K562 (cell line): Measurements from ENCODE around the gene TSTD1. TPM values are rescaled to one million over a fixed set of nuclear protein-coding genes. Genes with fewer than 3 reads are reported as not detected.
A peak's percentile ranks its signal among the peaks of the same experiment; 100 is the strongest.

Experiments
- ARNT ChIP-seq, 2 experiments: fragments of 450-650 bp; IDR thresholded peaks; 2 replicates each; pipeline ENCODE4 v1.6.1; 2016; ENCODE audit warnings: mild to moderate bottlenecking in 1 of 2
- BDP1 ChIP-seq: IDR thresholded peaks from 3 replicates; pipeline ENCODE4 v1.6.1; 2011; ENCODE audit not compliant: insufficient read length, insufficient read depth
- BMI1 ChIP-seq: fragments of 150-350 bp; IDR thresholded peaks from 2 replicates; pipeline ENCODE4 v1.6.1; 2014; ENCODE audit warnings: low read length
- C11orf30 ChIP-seq: fragments of 450-650 bp; IDR thresholded peaks from 2 replicates; pipeline ENCODE4 v1.6.1; 2016; ENCODE audit warnings: low read depth, mild to moderate bottlenecking
- CC2D1A ChIP-seq: fragments of 450-650 bp; IDR thresholded peaks from 2 replicates; pipeline ENCODE4 v1.6.1; 2017; ENCODE audit warnings: mild to moderate bottlenecking
- EHMT2 ChIP-seq: fragments of 450-650 bp; IDR thresholded peaks from 2 replicates; pipeline ENCODE4 v1.6.1; 2018; ENCODE audit warnings: antibody characterized with exemption
- HCFC1 ChIP-seq: IDR thresholded peaks from 2 replicates; pipeline ENCODE4 v1.6.1; 2012; ENCODE audit warnings: low read depth, low read length, improper control_type of control experiment
- HNRNPK ChIP-seq: fragments of 200-400 bp; formaldehyde crosslinking; IDR thresholded peaks from one replicate; pipeline ENCODE4 v1.6.1; 2018; ENCODE audit warnings: mild to moderate bottlenecking, low read depth, low read length; ENCODE audit not compliant: poor library complexity, severe bottlenecking
- HNRNPL ChIP-seq: fragments of 200-400 bp; formaldehyde crosslinking; IDR thresholded peaks from 2 replicates; pipeline ENCODE4 v1.6.1; 2017; ENCODE audit warnings: low read depth, mild to moderate bottlenecking, low read length
- ILF3 ChIP-seq: fragments of 450-650 bp; IDR thresholded peaks from 2 replicates; pipeline ENCODE4 v1.6.1; 2018; ENCODE audit warnings: antibody characterized with exemption, mild to moderate bottlenecking, moderate library complexity, borderline replicate concordance
- MYC ChIP-seq, 2 experiments: fragments of 250-450 bp in 1 of 2; sonication (Bioruptor Pico) in 1 of 2; IDR thresholded peaks; 2 replicates each; pipeline versions ENCODE4 v1.5.1 to v1.6.1; 2012 to 2021; ENCODE audit warnings: low read depth in 2 of 2, borderline replicate concordance in 1 of 2, improper control_type of control experiment in 1 of 2, low read length in 1 of 2, mild to moderate bottlenecking in 1 of 2, moderate library complexity in 1 of 2
- RUNX1 ChIP-seq: sonication (generic); IDR thresholded peaks from 2 replicates; pipeline ENCODE4 v1.6.1; 2016; ENCODE audit warnings: antibody characterized with exemption, low read depth
- SIRT6 ChIP-seq: IDR thresholded peaks from one replicate; pipeline ENCODE4 v1.6.1; 2012; ENCODE audit warnings: low read depth, mild to moderate bottlenecking, control low read depth, inconsistent platforms, low read length, moderate library complexity
- SREBF1 ChIP-seq: fragments of 150-350 bp; IDR thresholded peaks from 2 replicates; pipeline ENCODE4 v1.6.1; 2014; ENCODE audit warnings: antibody characterized with exemption, low read depth, low read length, borderline replicate concordance
- SRSF1 ChIP-seq: fragments of 200-400 bp; formaldehyde crosslinking; IDR thresholded peaks from 2 replicates; pipeline ENCODE4 v1.6.1; 2017; ENCODE audit warnings: mild to moderate bottlenecking, low read depth, low read length, moderate library complexity
- TBP ChIP-seq: optimal IDR thresholded peaks from 2 replicates; pipeline ENCODE3; 2011; ENCODE audit warnings: low read depth, low read length, improper control_type of control experiment
- XRCC5 ChIP-seq: fragments of 200-400 bp; formaldehyde crosslinking; IDR thresholded peaks from 2 replicates; pipeline ENCODE4 v1.6.1; 2017; ENCODE audit warnings: low read depth, mild to moderate bottlenecking, low read length
- ZEB2 ChIP-seq: fragments of 450-650 bp; IDR thresholded peaks from 2 replicates; pipeline ENCODE4 v1.6.1; 2016
- ZKSCAN1 ChIP-seq: fragments of 150-350 bp; IDR thresholded peaks from 2 replicates; pipeline ENCODE4 v1.6.1; 2016; ENCODE audit warnings: low read depth, low read length
- ZNF121 ChIP-seq: sonication (generic); formaldehyde crosslinking; conservative IDR thresholded peaks from 2 replicates; pipeline ENCODE4 v1.8.0; 2022; ENCODE audit warnings: missing genetic modification reagents
- ZNF263 ChIP-seq: sonication (generic); formaldehyde crosslinking; IDR thresholded peaks from 2 replicates; pipeline ENCODE4 v1.8.0; 2022; ENCODE audit warnings: mild to moderate bottlenecking, missing genetic modification reagents, borderline replicate concordance
- ZNF274 ChIP-seq: IDR thresholded peaks from 2 replicates; pipeline ENCODE4 v1.6.1; 2011; ENCODE audit warnings: low read depth, mild to moderate bottlenecking, low read length, moderate library complexity, borderline replicate concordance
- ZNF384 ChIP-seq: IDR thresholded peaks from 2 replicates; pipeline ENCODE4 v1.6.1; 2012; ENCODE audit warnings: low read depth, low read length, improper control_type of control experiment
- polyA plus RNA-seq, 8 experiments: library from polyadenylated mRNA; depleted of rRNA in 4 of 8; stranded (reverse) in 5 of 8; unstranded in 3 of 8; fragments of >200 nt; fragmentation: Nextera tagmentation in 2 of 8; fragmentation: Illumina TruSeq in 1 of 8; extraction: Ambion mirVana in 2 of 8; extraction: Trizol in 1 of 8; gene quantifications; 2 replicates each; pipeline versions ENCODE4 v1.2.1 to v1.2.3, GENCODE V29; 2011 to 2014; ENCODE audit warnings: inconsistent platforms in 1 of 8, missing spikeins in 1 of 8
- total RNA-seq, 7 experiments: library from RNA; depleted of rRNA in 6 of 7; stranded (reverse); fragments of >200 nt in 6 of 7; fragmentation: Illumina TruSeq in 2 of 7; extraction: Trizol in 2 of 7; gene quantifications; 2 replicates each; pipeline versions ENCODE4 v1.2.1 to v1.2.3, GENCODE V29; 2011 to 2021; ENCODE audit warnings: low replicate concordance in 1 of 7
- TF ChIP-seq, protein P1 (sequence below), 2 experiments: fragments of 450-650 bp in 1 of 2; IDR thresholded peaks; 2 replicates each; pipeline ENCODE4 v1.6.1; 2011 to 2017; ENCODE audit warnings: low read depth in 2 of 2, antibody characterized with exemption in 1 of 2, borderline replicate concordance in 1 of 2, low read length in 1 of 2, mild to moderate bottlenecking in 1 of 2, mixed read lengths in 1 of 2; ENCODE audit not compliant: control insufficient read depth in 1 of 2
- TF ChIP-seq, protein P2 (sequence below): fragments of 250-450 bp; sonication (Bioruptor Pico); IDR thresholded peaks from 2 replicates; pipeline ENCODE4 v1.8.0; 2022; ENCODE audit warnings: moderate library complexity, mild to moderate bottlenecking, inconsistent platforms
- TF ChIP-seq, protein P3 (sequence below): fragments of 250-450 bp; sonication (Bioruptor Pico); IDR thresholded peaks from 2 replicates; pipeline ENCODE4 v1.5.0; 2021

TSTD1 gene
- total and polyA plus RNA-seq, 9 of the 15 experiments (the other 6 are each of a cell fraction or from before 2014, with no cell fraction given) = 0.23 to 0.53 TPM; not detected in 7

DNA sequence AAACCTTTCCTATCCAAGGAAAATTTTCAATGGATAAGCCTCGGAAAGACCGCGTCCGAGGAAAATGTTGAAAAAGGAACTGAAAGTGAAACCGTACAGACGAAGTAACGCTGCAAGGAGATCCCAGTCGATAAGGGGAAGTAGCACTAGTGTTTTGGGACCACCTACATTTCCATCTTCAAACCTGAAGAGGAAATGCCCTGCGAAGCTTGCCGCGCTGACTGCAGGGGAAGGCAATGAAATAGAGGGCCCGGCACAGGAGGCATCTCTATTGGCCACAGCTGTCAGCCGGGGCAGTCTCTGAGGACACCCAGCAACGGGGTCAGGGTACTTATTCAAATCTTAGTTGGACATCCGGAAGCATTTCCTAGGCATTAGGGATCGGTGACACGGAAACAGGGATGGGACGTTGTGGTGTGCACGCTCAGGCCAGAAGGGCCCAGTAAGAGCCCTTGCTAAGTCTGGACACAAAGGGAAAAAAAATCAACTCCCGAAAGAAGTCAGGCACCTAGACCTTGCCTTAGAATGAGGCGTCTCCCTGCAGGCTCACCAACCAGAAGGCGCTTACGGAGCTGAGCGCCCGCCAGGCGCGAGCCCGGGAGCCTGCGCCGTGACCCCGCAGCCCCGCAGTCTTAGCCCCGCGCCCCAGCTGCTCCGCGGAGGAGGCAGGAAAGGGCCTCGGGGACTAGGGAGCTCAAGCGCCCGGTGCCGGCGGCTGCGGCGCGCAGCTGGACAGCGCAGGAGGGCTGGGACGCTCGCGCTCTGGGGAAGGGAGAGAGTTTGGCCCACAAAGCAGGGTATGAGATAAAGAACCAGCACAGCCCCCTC lies 6.4 kb upstream of the TSTD1 start (continued):
- TF ChIP-seq MYC (IDR thresholded peaks at IDR 0.05; ENCODE audit: low read depth, low read length) (0 out of 2 replicates have a peak, but pooled peaks have one; percentile 10), MYC (CRISPR knock-in tag; IDR thresholded peaks at IDR 0.05; ENCODE audit: borderline replicate concordance, low read depth) (no peak), TBP (no peak), RUNX1 (no peak), SIRT6 (no peak), ARNT (IDR thresholded peaks at IDR 0.05) (no peak; a peak in 1 of 4 replicates), XRCC5 (no peak), HNRNPL (no peak), SRSF1 (no peak), EHMT2 (no peak), SREBF1 (no peak), ZNF121 (CRISPR knock-in tag) (no peak), C11orf30 (no peak), ZNF274 (no peak), BDP1 (no peak), HCFC1 (no peak), ZEB2 (no peak), HNRNPK (no peak), ILF3 (no peak), ZKSCAN1 (no peak), ZNF384 (no peak; the same call in 1 of the 2 replicates), CC2D1A (no peak), BMI1 (no peak), ZNF263 (CRISPR knock-in tag) (no peak)
- TF ChIP-seq, protein P1, sequence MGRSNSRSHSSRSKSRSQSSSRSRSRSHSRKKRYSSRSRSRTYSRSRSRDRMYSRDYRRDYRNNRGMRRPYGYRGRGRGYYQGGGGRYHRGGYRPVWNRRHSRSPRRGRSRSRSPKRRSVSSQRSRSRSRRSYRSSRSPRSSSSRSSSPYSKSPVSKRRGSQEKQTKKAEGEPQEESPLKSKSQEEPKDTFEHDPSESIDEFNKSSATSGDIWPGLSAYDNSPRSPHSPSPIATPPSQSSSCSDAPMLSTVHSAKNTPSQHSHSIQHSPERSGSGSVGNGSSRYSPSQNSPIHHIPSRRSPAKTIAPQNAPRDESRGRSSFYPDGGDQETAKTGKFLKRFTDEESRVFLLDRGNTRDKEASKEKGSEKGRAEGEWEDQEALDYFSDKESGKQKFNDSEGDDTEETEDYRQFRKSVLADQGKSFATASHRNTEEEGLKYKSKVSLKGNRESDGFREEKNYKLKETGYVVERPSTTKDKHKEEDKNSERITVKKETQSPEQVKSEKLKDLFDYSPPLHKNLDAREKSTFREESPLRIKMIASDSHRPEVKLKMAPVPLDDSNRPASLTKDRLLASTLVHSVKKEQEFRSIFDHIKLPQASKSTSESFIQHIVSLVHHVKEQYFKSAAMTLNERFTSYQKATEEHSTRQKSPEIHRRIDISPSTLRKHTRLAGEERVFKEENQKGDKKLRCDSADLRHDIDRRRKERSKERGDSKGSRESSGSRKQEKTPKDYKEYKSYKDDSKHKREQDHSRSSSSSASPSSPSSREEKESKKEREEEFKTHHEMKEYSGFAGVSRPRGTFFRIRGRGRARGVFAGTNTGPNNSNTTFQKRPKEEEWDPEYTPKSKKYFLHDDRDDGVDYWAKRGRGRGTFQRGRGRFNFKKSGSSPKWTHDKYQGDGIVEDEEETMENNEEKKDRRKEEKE (IDR thresholded peaks at IDR 0.05; ENCODE audit: borderline replicate concordance in 1 of 2, control insufficient read depth in 1 of 2, low read depth in 2 of 2, low read length in 1 of 2) = no peak
- TF ChIP-seq, protein P2, sequence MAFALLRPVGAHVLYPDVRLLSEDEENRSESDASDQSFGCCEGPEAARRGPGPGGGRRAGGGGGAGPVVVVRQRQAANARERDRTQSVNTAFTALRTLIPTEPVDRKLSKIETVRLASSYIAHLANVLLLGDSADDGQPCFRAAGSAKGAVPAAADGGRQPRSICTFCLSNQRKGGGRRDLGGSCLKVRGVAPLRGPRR = no peak
- TF ChIP-seq, protein P3, sequence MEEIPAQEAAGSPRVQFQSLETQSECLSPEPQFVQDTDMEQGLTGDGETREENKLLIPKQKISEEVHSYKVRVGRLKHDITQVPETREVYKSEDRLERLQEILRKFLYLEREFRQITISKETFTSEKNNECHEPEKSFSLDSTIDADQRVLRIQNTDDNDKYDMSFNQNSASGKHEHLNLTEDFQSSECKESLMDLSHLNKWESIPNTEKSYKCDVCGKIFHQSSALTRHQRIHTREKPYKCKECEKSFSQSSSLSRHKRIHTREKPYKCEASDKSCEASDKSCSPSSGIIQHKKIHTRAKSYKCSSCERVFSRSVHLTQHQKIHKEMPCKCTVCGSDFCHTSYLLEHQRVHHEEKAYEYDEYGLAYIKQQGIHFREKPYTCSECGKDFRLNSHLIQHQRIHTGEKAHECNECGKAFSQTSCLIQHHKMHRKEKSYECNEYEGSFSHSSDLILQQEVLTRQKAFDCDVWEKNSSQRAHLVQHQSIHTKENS = no peak
